GM23248 (cell line): ENCODE data around the gene ATP6AP2.

ENCODE experiments used
- EZH2 ChIP-seq: fragments of 200-600 bp; sonication (generic); IDR thresholded peaks from 2 replicates; pipeline ENCODE4 v1.6.1; 2018; ENCODE audit warnings: antibody characterized with exemption, mild to moderate bottlenecking; ENCODE audit not compliant: insufficient read depth, poor library complexity, severe bottlenecking
- EZH2phosphoT487 ChIP-seq: fragments of 200-600 bp; sonication (generic); IDR thresholded peaks from 2 replicates; pipeline ENCODE4 v1.6.1; 2018; ENCODE audit warnings: antibody characterized with exemption, moderate library complexity, mild to moderate bottlenecking, low read depth; ENCODE audit not compliant: insufficient read depth

DNA sequence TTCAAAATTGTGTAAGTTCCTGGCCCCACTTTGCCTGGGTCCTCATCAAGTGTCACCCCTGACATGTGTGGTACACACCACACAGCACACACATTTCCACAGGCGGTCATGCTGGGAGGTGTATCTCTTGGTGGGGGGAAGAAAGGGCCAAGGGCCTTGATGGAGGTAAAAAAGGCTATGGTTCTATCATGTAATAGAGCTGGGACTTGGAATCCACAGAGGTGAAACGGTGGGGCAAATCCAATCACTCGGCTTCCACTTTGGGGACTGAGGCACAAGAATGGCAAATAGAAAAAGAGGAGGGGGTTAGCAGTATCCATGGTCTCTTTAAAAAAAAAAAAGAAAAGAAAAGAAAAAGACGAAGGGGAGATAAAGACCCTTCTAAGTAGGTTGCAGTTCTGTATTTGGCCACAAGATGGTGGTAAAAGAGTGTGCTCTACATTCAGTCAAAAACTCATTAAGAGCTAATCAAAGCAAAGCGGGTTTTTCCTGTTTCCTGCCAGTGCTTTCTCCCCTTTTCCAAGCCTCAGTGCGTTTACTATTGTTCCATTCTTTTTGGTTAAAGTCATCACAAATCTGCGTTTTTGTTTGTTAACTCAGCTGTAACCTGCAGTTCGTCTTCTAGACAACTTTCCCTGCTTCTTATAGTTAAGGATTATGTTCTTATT, 37.0 kb upstream of the ATP6AP2 start:
- TF ChIP-seq EZH2 = no peak
- no peak for TF ChIP-seq EZH2phosphoT487
